ENCODE data around the gene PCP2.

DNA sequence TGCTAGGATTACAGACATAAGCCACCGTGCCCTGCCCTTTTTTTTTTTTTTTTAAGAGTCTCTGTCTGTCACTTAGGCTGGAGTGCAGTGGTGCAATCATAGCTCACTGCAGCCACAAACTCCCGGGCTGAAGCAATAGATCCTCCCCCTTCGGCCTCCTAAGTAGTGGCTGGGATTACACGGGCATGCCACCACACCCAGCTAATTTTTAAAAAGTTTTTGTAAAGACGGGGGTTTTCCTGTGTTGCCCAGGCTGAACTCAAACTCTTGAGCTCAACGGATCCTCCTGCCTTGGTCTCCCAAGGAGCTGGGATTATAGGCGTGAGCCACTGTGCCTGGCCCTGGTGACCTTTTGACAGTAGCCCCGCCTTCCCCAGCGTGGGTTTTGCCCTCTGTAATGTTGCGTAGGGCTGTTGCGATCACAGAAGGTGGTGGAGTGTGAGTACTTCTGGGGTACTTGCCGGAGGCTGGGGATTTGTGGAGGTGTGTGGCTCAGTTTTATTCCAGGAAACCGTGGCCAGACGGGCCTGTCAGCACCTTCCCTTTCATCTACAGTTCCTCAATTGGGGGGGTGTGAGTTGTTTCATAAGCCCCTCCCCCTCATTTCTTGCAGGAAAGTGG lies 23.7 kb upstream of the PCP2 start:
- TF ChIP-seq, protein P1, sequence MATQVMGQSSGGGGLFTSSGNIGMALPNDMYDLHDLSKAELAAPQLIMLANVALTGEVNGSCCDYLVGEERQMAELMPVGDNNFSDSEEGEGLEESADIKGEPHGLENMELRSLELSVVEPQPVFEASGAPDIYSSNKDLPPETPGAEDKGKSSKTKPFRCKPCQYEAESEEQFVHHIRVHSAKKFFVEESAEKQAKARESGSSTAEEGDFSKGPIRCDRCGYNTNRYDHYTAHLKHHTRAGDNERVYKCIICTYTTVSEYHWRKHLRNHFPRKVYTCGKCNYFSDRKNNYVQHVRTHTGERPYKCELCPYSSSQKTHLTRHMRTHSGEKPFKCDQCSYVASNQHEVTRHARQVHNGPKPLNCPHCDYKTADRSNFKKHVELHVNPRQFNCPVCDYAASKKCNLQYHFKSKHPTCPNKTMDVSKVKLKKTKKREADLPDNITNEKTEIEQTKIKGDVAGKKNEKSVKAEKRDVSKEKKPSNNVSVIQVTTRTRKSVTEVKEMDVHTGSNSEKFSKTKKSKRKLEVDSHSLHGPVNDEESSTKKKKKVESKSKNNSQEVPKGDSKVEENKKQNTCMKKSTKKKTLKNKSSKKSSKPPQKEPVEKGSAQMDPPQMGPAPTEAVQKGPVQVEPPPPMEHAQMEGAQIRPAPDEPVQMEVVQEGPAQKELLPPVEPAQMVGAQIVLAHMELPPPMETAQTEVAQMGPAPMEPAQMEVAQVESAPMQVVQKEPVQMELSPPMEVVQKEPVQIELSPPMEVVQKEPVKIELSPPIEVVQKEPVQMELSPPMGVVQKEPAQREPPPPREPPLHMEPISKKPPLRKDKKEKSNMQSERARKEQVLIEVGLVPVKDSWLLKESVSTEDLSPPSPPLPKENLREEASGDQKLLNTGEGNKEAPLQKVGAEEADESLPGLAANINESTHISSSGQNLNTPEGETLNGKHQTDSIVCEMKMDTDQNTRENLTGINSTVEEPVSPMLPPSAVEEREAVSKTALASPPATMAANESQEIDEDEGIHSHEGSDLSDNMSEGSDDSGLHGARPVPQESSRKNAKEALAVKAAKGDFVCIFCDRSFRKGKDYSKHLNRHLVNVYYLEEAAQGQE (IDR thresholded peaks at IDR 0.05), result no peak
- TF ChIP-seq, protein P2, sequence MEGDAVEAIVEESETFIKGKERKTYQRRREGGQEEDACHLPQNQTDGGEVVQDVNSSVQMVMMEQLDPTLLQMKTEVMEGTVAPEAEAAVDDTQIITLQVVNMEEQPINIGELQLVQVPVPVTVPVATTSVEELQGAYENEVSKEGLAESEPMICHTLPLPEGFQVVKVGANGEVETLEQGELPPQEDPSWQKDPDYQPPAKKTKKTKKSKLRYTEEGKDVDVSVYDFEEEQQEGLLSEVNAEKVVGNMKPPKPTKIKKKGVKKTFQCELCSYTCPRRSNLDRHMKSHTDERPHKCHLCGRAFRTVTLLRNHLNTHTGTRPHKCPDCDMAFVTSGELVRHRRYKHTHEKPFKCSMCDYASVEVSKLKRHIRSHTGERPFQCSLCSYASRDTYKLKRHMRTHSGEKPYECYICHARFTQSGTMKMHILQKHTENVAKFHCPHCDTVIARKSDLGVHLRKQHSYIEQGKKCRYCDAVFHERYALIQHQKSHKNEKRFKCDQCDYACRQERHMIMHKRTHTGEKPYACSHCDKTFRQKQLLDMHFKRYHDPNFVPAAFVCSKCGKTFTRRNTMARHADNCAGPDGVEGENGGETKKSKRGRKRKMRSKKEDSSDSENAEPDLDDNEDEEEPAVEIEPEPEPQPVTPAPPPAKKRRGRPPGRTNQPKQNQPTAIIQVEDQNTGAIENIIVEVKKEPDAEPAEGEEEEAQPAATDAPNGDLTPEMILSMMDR (IDR thresholded peaks at IDR 0.05), result no peak
- TF ChIP-seq MAFK (IDR thresholded peaks at IDR 0.05; ENCODE audit: partially characterized antibody) (no peak), HOXA7 (CRISPR knock-in tag; IDR thresholded peaks at IDR 0.05) (no peak), POLR2A (IDR thresholded peaks at IDR 0.05; ENCODE audit: low read length) (no peak), ELK1 (IDR thresholded peaks at IDR 0.05; ENCODE audit: low read depth, low read length) (no peak), MAX (IDR thresholded peaks at IDR 0.05) (no peak), CEBPB (IDR thresholded peaks at IDR 0.05) (no peak), EP300 (IDR thresholded peaks at IDR 0.05) (no peak), ZC3H11A (IDR thresholded peaks at IDR 0.05) (no peak), PHF8 (IDR thresholded peaks at IDR 0.05; ENCODE audit: borderline replicate concordance, low read depth) (no peak)

Data from A549 (cell line).